ENCODE results near the gene PRPF19. TPM values are rescaled to one million over a fixed set of nuclear protein-coding genes. Genes with fewer than 3 reads are reported as not detected.

PRPF19 gene
- total and polyA plus RNA-seq, 10 of the 15 experiments (the other 5 are each of a cell fraction or from before 2014, with no cell fraction given) = 8.7 to 170 (median 61.3) TPM

GRCh38 chr11:60910281-60910687, 3.9 kb upstream of the PRPF19 start:
- Histone ChIP-seq H3K9me3 (replicated peaks; ENCODE audit: control insufficient read depth, insufficient read depth, low read length) (peaks cover 8% of the 10 kb centered on the region), H3K4me3 (no peak overlapping the region), H2AFZ (ENCODE audit: control insufficient read depth, low read depth, low read length) (no peak overlapping the region), H3K36me3 (ENCODE audit: control insufficient read depth in 2 of 2, insufficient read depth in 2 of 2, low read length in 1 of 2) (no peaks in the 10 kb centered on the region), H3K79me2 (ENCODE audit: control insufficient read depth, insufficient read depth, low read length) (peaks cover 17% of the 10 kb centered on the region), H3K9ac (ENCODE audit: control insufficient read depth, insufficient read depth, low read length) (peak overlapping the region; percentile 5; the same call in 1 of the 2 replicates), H3K27ac (ENCODE audit: control insufficient read depth, insufficient read depth) (peak overlapping the region; percentile 94), H3K4me1 (ENCODE audit: control insufficient read depth, insufficient read depth, low read length) (peaks cover 52% of the 10 kb centered on the region), H3K4me2 (ENCODE audit: control insufficient read depth, insufficient read depth) (peak overlapping the region; percentile 78), H4K20me1 (ENCODE audit: control insufficient read depth, insufficient read depth) (no peaks in the 10 kb centered on the region), H3K27me3 (replicated peaks in 1 of 2; ENCODE audit: control insufficient read depth in 2 of 2, insufficient read depth in 2 of 2, low read length in 1 of 2) (no peaks in the 10 kb centered on the region)
- 0% methylated on average over 3 of the region's 3 CpGs for WGBS (ENCODE audit: insufficient coverage, insufficient replicate concordance, low lambda C conversion rate, missing lambda C conversion rate)
- ChIA-PET CTCF (interaction anchor here (0.8 kb wide), 1 partner anchor 79 kb away, joined by 3 read pairs; no protein-coding TSS in a partner anchor), SMC1A (ENCODE audit: uncharacterized antibody, unreplicated experiment) (interaction anchor here (1.5 to 1.6 kb wide), 2 partner anchors 43 to 59 kb away, joined by 3 to 4 read pairs; no protein-coding TSS in a partner anchor), RAD21 (ENCODE audit: unreplicated experiment) (interaction anchor here (1.8 kb wide), 1 partner anchor 9 kb away, joined by 4 read pairs; no protein-coding TSS in a partner anchor), POLR2A (no interaction called here)
- peak; percentile 94 for DNase-seq (ENCODE audit: low read depth, low spot score)
- ATAC-seq = peak; percentile 54
- FAIRE-seq = peak; percentile 98
- intact Hi-C loops (cut with micrococcal nuclease; ENCODE audit: unreplicated experiment) = no loop called here
- in situ Hi-C loops (cut with MboI) = no loop called here
- BruUV-seq (replicated peaks) = no TSS peak
- TF ChIP-seq SMARCA5 (IDR thresholded peaks at IDR 0.05) (no peak; the same call in 1 of the 2 replicates), HDAC2 (IDR thresholded peaks at IDR 0.05) (no peak), ZNF217 (IDR thresholded peaks at IDR 0.05) (0 out of 2 replicates have a peak, but pooled peaks have one; percentile 30), HDGF (IDR thresholded peaks at IDR 0.05) (no peak), BMI1 (IDR thresholded peaks at IDR 0.05; ENCODE audit: borderline replicate concordance) (peak; percentile 66; the same call in 1 of the 2 replicates), NFXL1 (IDR thresholded peaks at IDR 0.05; ENCODE audit: borderline replicate concordance) (no peak), SPI1 (IDR thresholded peaks at IDR 0.05; ENCODE audit: borderline replicate concordance, insufficient read depth, low read depth, low read length) (peak; percentile 99), CHD2 (IDR thresholded peaks at IDR 0.05; ENCODE audit: borderline replicate concordance, low read depth, low read length) (peak; percentile 86; the same call in 1 of the 2 replicates), DPF2 (IDR thresholded peaks at IDR 0.05) (peak; percentile 97), MXI1 (IDR thresholded peaks at IDR 0.05; ENCODE audit: low read depth, low read length) (0 out of 2 replicates have a peak, but pooled peaks have one; percentile 48), EED (IDR thresholded peaks at IDR 0.05; ENCODE audit: low read depth) (peak; percentile 97), TCF7 (IDR thresholded peaks at IDR 0.05; ENCODE audit: borderline replicate concordance) (peak; percentile 96), NFYA (IDR thresholded peaks at IDR 0.05; ENCODE audit: borderline replicate concordance, low read depth, low read length) (no peak), PAX5 (IDR thresholded peaks at IDR 0.05; ENCODE audit: borderline replicate concordance, low read depth, low read length) (peak; percentile 98), STAT1 (conservative IDR thresholded peaks at IDR 0.05) (no peak), IKZF2 (IDR thresholded peaks at IDR 0.05) (peak; percentile 98 to 99), BCL11A (IDR thresholded peaks at IDR 0.05; ENCODE audit: low read depth, low read length) (peak; percentile 97), BHLHE40 (IDR thresholded peaks at IDR 0.05; ENCODE audit: borderline replicate concordance in 1 of 2, low read depth in 2 of 2, low read length in 1 of 2) (peak; percentile 62 to 78), SREBF2 (IDR thresholded peaks at IDR 0.05; ENCODE audit: low read length) (no peak), POLR2A (IDR thresholded peaks at IDR 0.05; ENCODE audit: low read depth, low read length) (0 out of 2 replicates have a peak, but pooled peaks have one; percentile 20)
- TF ChIP-seq, protein P1, sequence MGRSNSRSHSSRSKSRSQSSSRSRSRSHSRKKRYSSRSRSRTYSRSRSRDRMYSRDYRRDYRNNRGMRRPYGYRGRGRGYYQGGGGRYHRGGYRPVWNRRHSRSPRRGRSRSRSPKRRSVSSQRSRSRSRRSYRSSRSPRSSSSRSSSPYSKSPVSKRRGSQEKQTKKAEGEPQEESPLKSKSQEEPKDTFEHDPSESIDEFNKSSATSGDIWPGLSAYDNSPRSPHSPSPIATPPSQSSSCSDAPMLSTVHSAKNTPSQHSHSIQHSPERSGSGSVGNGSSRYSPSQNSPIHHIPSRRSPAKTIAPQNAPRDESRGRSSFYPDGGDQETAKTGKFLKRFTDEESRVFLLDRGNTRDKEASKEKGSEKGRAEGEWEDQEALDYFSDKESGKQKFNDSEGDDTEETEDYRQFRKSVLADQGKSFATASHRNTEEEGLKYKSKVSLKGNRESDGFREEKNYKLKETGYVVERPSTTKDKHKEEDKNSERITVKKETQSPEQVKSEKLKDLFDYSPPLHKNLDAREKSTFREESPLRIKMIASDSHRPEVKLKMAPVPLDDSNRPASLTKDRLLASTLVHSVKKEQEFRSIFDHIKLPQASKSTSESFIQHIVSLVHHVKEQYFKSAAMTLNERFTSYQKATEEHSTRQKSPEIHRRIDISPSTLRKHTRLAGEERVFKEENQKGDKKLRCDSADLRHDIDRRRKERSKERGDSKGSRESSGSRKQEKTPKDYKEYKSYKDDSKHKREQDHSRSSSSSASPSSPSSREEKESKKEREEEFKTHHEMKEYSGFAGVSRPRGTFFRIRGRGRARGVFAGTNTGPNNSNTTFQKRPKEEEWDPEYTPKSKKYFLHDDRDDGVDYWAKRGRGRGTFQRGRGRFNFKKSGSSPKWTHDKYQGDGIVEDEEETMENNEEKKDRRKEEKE (IDR thresholded peaks at IDR 0.05) = no peak
- TF ChIP-seq, protein P2, sequence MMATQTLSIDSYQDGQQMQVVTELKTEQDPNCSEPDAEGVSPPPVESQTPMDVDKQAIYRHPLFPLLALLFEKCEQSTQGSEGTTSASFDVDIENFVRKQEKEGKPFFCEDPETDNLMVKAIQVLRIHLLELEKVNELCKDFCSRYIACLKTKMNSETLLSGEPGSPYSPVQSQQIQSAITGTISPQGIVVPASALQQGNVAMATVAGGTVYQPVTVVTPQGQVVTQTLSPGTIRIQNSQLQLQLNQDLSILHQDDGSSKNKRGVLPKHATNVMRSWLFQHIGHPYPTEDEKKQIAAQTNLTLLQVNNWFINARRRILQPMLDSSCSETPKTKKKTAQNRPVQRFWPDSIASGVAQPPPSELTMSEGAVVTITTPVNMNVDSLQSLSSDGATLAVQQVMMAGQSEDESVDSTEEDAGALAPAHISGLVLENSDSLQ (IDR thresholded peaks at IDR 0.05) = no peak

Measured in GM12878 (cell line).